H9 (cell line): ENCODE measurements around the gene JPH2. TPM values are rescaled to one million over a fixed set of nuclear protein-coding genes. Genes with fewer than 3 reads are reported as not detected.

Experiments used
- DNase-seq: peaks from one replicate; pipeline ENCODE4 v3.0.0-alpha.2; 2017
- H2AFZ ChIP-seq: one replicate; pipeline ENCODE4 v1.6.1; 2013; ENCODE audit warnings: mild to moderate bottlenecking, low read length, control low read depth, moderate library complexity
- H2AK5ac ChIP-seq: 2 replicates; pipeline ENCODE4 v1.6.1; 2013; ENCODE audit warnings: low read length, control low read depth, mixed read lengths; ENCODE audit not compliant: insufficient read length
- H2BK120ac ChIP-seq: one replicate; pipeline ENCODE4 v1.6.1; 2013; ENCODE audit warnings: low read depth, mild to moderate bottlenecking, low read length, control low read depth, inconsistent platforms; ENCODE audit not compliant: poor library complexity, severe bottlenecking
- H2BK12ac ChIP-seq: 2 replicates; pipeline ENCODE4 v1.6.1; 2013; ENCODE audit warnings: low read length, control low read depth, mixed read lengths, low read depth; ENCODE audit not compliant: insufficient read length
- H2BK15ac ChIP-seq: 2 replicates; pipeline ENCODE4 v1.6.1; 2013; ENCODE audit warnings: low read depth, low read length, control low read depth
- H2BK20ac ChIP-seq: one replicate; pipeline ENCODE4 v1.6.1; 2013; ENCODE audit warnings: low read depth, mild to moderate bottlenecking, low read length, control low read depth, inconsistent platforms; ENCODE audit not compliant: poor library complexity, severe bottlenecking
- H2BK5ac ChIP-seq: 2 replicates; pipeline ENCODE4 v1.6.1; 2013; ENCODE audit warnings: low read length, control low read depth, mixed read lengths; ENCODE audit not compliant: insufficient read length
- H3K14ac ChIP-seq: 2 replicates; pipeline ENCODE4 v1.6.1; 2013; ENCODE audit warnings: low read length, control low read depth; ENCODE audit not compliant: insufficient read depth
- H3K18ac ChIP-seq: 2 replicates; pipeline ENCODE4 v1.6.1; 2013; ENCODE audit warnings: low read depth, mild to moderate bottlenecking, mixed read lengths, low read length, control low read depth; ENCODE audit not compliant: insufficient read length
- H3K23ac ChIP-seq: 2 replicates; pipeline ENCODE4 v1.6.1; 2013; ENCODE audit warnings: low read length, control low read depth, mixed read lengths, low read depth; ENCODE audit not compliant: insufficient read length
- H3K23me2 ChIP-seq: 2 replicates; pipeline ENCODE4 v1.6.1; 2013; ENCODE audit warnings: low read depth, mild to moderate bottlenecking, mixed read lengths, low read length, control low read depth; ENCODE audit not compliant: insufficient read length, poor library complexity, severe bottlenecking
- H3K27ac ChIP-seq: 2 replicates; pipeline ENCODE4 v1.5.1; 2013; ENCODE audit warnings: low read length, control low read depth, mixed read lengths, low read depth; ENCODE audit not compliant: insufficient read length
- H3K27me3 ChIP-seq: 2 replicates; pipeline ENCODE4 v1.6.1; 2013; ENCODE audit warnings: low read length, control low read depth, inconsistent platforms; ENCODE audit not compliant: insufficient read depth
- H3K4ac ChIP-seq: 2 replicates; pipeline ENCODE4 v1.6.1; 2013; ENCODE audit warnings: low read depth, mild to moderate bottlenecking, control low read depth, inconsistent platforms, low read length, moderate library complexity
- H3K4me1 ChIP-seq: 2 replicates; pipeline ENCODE4 v1.6.1; 2013; ENCODE audit warnings: low read length, control low read depth, inconsistent platforms; ENCODE audit not compliant: insufficient read depth
- H3K4me2 ChIP-seq: 2 replicates; pipeline ENCODE4 v1.6.1; 2013; ENCODE audit warnings: low read length, control low read depth, mixed read lengths; ENCODE audit not compliant: insufficient read length, insufficient read depth
- H3K56ac ChIP-seq: 2 replicates; pipeline ENCODE4 v1.6.1; 2013; ENCODE audit warnings: low read depth, mild to moderate bottlenecking, mixed read lengths, low read length, control low read depth; ENCODE audit not compliant: insufficient read length
- H3K79me1 ChIP-seq: 2 replicates; pipeline ENCODE4 v1.6.1; 2013; ENCODE audit warnings: low read depth, mild to moderate bottlenecking, moderate library complexity, low read length, control low read depth, inconsistent platforms; ENCODE audit not compliant: insufficient read depth, poor library complexity, severe bottlenecking
- H3K79me2 ChIP-seq: 2 replicates; pipeline ENCODE4 v1.6.1; 2013; ENCODE audit warnings: low read length, control low read depth, inconsistent platforms; ENCODE audit not compliant: insufficient read depth
- H3K9ac ChIP-seq: 2 replicates; pipeline ENCODE4 v1.6.1; 2013; ENCODE audit warnings: low read length, control low read depth, mixed read lengths; ENCODE audit not compliant: insufficient read length; ENCODE audit errors: extremely low read depth
- H3K9me3 ChIP-seq: one replicate; pipeline ENCODE4 v1.6.1; 2013; ENCODE audit warnings: low read depth, low read length, inconsistent platforms; ENCODE audit not compliant: control insufficient read depth
- H3T11ph ChIP-seq: one replicate; pipeline ENCODE4 v1.6.1; 2013; ENCODE audit warnings: mild to moderate bottlenecking, low read length, control low read depth, inconsistent platforms
- H4K20me1 ChIP-seq: one replicate; pipeline ENCODE4 v1.6.1; 2013; ENCODE audit not compliant: control insufficient read depth, insufficient read length, insufficient read depth
- H4K5ac ChIP-seq: 2 replicates; pipeline ENCODE4 v1.6.1; 2013; ENCODE audit warnings: low read depth, mild to moderate bottlenecking, mixed read lengths, low read length, control low read depth; ENCODE audit not compliant: insufficient read length
- H4K8ac ChIP-seq: replicated peaks from 2 replicates; pipeline ENCODE4 v1.6.1; 2013; ENCODE audit warnings: low read length, control low read depth, mixed read lengths, low read depth; ENCODE audit not compliant: insufficient read length
- H4K91ac ChIP-seq: 2 replicates; pipeline ENCODE4 v1.6.1; 2013; ENCODE audit warnings: low read depth, mild to moderate bottlenecking, moderate library complexity, mixed read lengths, low read length, control low read depth; ENCODE audit not compliant: insufficient read length
- H3K27ac Mint-ChIP-seq, 3 experiments: 2 replicates in 2 of 3; 3 replicates in 1 of 3; pipeline ENCODE4 v1.8.0; 2020 to 2021; ENCODE audit warnings: mixed read lengths in 3 of 3, mild to moderate bottlenecking in 1 of 3, moderate library complexity in 1 of 3
- H3K27me3 Mint-ChIP-seq: 2 replicates; pipeline ENCODE4 v1.8.0; 2021; ENCODE audit warnings: low read depth, mild to moderate bottlenecking, moderate library complexity, mixed read lengths
- H3K36me3 Mint-ChIP-seq, 3 experiments: 2 replicates in 2 of 3; 3 replicates in 1 of 3; pipeline ENCODE4 v1.8.0; 2020 to 2021; ENCODE audit warnings: low read depth in 3 of 3, mixed read lengths in 3 of 3; ENCODE audit not compliant: insufficient read depth in 1 of 3
- H3K4me1 Mint-ChIP-seq, 2 experiments: 2 replicates each; pipeline ENCODE4 v1.8.0; 2020; ENCODE audit warnings: mixed read lengths in 2 of 2
- H3K4me3 Mint-ChIP-seq, 2 experiments: 2 replicates in 1 of 2; 3 replicates in 1 of 2; pipeline ENCODE4 v1.8.0; 2020 to 2021; ENCODE audit warnings: mild to moderate bottlenecking in 2 of 2, mixed read lengths in 2 of 2, moderate library complexity in 1 of 2
- H3K9me3 Mint-ChIP-seq, 2 experiments: 2 replicates in 1 of 2; 3 replicates in 1 of 2; pipeline ENCODE4 v1.8.0; 2020; ENCODE audit warnings: mild to moderate bottlenecking in 2 of 2, mixed read lengths in 2 of 2, moderate library complexity in 1 of 2
- WGBS: extraction: QIAGEN DNeasy Blood & Tissue Kit; methylation state at CpG from one replicate; pipeline ENCODE4 v1.1.7; 2013; ENCODE audit warnings: missing lambda C conversion rate, low lambda C conversion rate, mixed read lengths; ENCODE audit not compliant: insufficient read length; ENCODE audit errors: extremely low coverage; 5-methylcytosine and 5-hydroxymethylcytosine counted together
- total RNA-seq: library from RNA; stranded (reverse); gene quantifications from 2 replicates; pipeline ENCODE4 v1.2.1, GENCODE V29; 2021
- TF ChIP-seq, protein P1 (sequence below): fragments of 200-600 bp; sonication (generic); conservative IDR thresholded peaks from 3 replicates; pipeline ENCODE4 v1.8.0; 2021; ENCODE audit warnings: antibody characterized with exemption, mild to moderate bottlenecking

The JPH2 gene
- total RNA-seq, 1 experiment from 2014 or later, result 0.31 TPM

DNA sequence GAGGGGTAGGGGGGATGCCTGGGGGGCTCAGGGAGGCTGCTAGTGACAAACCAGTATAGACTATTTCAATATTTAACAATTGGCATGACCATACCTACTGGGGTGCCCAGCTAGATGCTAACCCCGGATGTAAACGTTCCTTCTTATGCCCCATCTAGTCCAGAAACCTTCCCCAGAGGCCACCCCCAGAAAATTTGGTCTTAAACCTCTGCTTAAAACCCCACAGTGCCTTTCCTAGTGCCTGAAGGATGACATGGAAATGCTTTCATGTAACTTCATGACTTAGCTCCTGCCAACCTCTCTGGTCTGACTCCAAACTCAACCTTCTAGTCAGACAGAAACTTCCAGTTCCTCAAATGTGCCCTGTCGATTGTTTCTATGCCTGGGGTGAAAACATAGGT is 52.0 kb downstream of the JPH2 start:
- H3K9me3 Mint-ChIP-seq, result no peaks in the 10 kb centered on the region
- H3K27me3 Mint-ChIP-seq, result no peaks in the 10 kb centered on the region; the same call in none of the 2 replicates
- Histone ChIP-seq H2BK120ac (no peak overlapping the region), H3K27me3 (no peaks in the 10 kb centered on the region), H4K8ac (no peak overlapping the region), H3K14ac (no peak overlapping the region), H3K4me1 (0 out of 2 replicates have a peak, but pooled peaks cover 3% of the 10 kb centered on the region), H3K4me2 (no peak overlapping the region), H4K5ac (no peak overlapping the region), H2BK20ac (no peak overlapping the region), H3T11ph (no peak overlapping the region), H3K79me2 (no peaks in the 10 kb centered on the region), H2BK15ac (no peak overlapping the region), H4K20me1 (no peaks in the 10 kb centered on the region), H3K56ac (no peak overlapping the region), H3K4ac (no peak overlapping the region), H2BK12ac (no peak overlapping the region), H3K9me3 (no peaks in the 10 kb centered on the region), H3K23ac (no peak overlapping the region), H2AK5ac (no peak overlapping the region), H3K79me1 (no peaks in the 10 kb centered on the region), H3K27ac (no peak overlapping the region), H4K91ac (no peak overlapping the region), H3K9ac (no peak overlapping the region), H2BK5ac (no peak overlapping the region), H3K23me2 (no peaks in the 10 kb centered on the region), H2AFZ (no peak overlapping the region), H3K18ac (no peak overlapping the region)
- TF ChIP-seq, protein P1, sequence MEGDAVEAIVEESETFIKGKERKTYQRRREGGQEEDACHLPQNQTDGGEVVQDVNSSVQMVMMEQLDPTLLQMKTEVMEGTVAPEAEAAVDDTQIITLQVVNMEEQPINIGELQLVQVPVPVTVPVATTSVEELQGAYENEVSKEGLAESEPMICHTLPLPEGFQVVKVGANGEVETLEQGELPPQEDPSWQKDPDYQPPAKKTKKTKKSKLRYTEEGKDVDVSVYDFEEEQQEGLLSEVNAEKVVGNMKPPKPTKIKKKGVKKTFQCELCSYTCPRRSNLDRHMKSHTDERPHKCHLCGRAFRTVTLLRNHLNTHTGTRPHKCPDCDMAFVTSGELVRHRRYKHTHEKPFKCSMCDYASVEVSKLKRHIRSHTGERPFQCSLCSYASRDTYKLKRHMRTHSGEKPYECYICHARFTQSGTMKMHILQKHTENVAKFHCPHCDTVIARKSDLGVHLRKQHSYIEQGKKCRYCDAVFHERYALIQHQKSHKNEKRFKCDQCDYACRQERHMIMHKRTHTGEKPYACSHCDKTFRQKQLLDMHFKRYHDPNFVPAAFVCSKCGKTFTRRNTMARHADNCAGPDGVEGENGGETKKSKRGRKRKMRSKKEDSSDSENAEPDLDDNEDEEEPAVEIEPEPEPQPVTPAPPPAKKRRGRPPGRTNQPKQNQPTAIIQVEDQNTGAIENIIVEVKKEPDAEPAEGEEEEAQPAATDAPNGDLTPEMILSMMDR, result no peak
- WGBS, result no CpG with 5 or more reads among the region's 3 CpGs
- peak overlapping the region in 1 of 3 experiments; percentile 62; a peak in 2 of 7 replicates for H3K27ac Mint-ChIP-seq
- no peak for DNase-seq
- no peak overlapping the region for H3K4me3 Mint-ChIP-seq
- H3K4me1 Mint-ChIP-seq, result peaks cover 6 to 17% of the 10 kb centered on the region in 2 experiments
- no peaks in the 10 kb centered on the region for H3K36me3 Mint-ChIP-seq
